HG03066 (cell line): Measurements from ENCODE around the gene MBD3.

ENCODE experiments used
- ATAC-seq: cut with Tn5 transposase; IDR thresholded peaks from one replicate; pipeline ENCODE4 v1.9.1; 2021; ENCODE audit warnings: low read depth; ENCODE audit not compliant: unreplicated experiment

The MBD3 gene

DNA sequence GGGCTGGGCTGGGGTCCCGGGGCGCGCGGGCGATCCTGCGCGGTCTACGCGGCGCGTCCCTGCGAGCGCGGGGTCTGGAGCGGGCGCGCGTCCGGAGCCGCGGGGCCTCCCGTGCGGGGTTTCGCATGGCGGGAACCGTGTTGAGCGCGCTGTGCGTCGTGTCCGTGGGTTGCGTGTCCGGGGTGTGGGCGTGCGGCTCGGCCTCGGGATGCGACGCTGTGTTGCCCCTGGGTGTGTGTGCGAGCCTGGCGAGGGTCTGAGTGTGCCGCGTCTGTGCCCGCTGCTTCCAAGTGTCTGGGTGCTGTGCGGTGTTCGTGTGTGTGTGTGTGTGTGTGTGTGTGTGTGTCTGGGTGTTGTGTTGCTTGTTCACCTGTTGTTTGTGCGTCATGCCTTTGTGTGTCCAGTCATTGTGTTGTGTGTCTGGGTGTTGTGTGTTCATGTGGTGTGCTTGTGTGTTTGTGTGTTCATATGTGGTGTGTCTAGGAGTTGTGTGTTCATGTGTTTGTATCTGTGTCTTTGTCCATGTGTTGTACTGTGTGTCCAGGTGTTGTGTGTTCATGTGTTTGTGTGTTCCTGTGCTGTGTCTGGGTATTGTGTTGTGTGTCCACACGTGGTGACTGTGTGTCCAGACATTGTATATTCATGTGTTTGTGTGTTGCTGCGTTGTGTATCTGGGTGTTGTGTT, 68.2 kb downstream of the MBD3 start:
- no peak for ATAC-seq
